Activated T-cell treated with anti-CD3 and anti-CD28 coated beads, Interleukin-2, amount 50 U/mL, for 4 hours (primary cell): ENCODE data around the gene LY9. TPM values are rescaled to one million over a fixed set of nuclear protein-coding genes. Genes with fewer than 3 reads are reported as not detected.
A peak's percentile ranks its signal among the peaks of the same experiment; 100 is the strongest.
"Not testable (repeated sequence)": the region's sequence is repeated elsewhere in the genome, so short reads cannot be mapped to it uniquely, and the experiment has no call there.

ENCODE experiments used
- ATAC-seq, 2 donors: fragments of 200-7000 bp; cut with Tn5 transposase; one replicate each; pipeline ENCODE4 v1.10.0; 2021
- DNase-seq: peaks from one replicate; pipeline ENCODE4 v3.0.0-alpha.2; 2020
- H3K27me3 Mint-ChIP-seq: one replicate; pipeline ENCODE4 v1.8.0; 2021; ENCODE audit warnings: low read depth, mixed read lengths
- H3K36me3 Mint-ChIP-seq: one replicate; pipeline ENCODE4 v1.8.0; 2022; ENCODE audit warnings: mixed read lengths; ENCODE audit not compliant: insufficient read depth
- H3K4me1 Mint-ChIP-seq: one replicate; pipeline ENCODE4 v1.8.0; 2021; ENCODE audit warnings: low read depth, mixed read lengths
- H3K4me3 Mint-ChIP-seq: one replicate; pipeline ENCODE4 v1.8.0; 2021; ENCODE audit warnings: mild to moderate bottlenecking, moderate library complexity, mixed read lengths
- H3K9me3 Mint-ChIP-seq: one replicate; pipeline ENCODE4 v1.8.0; 2021; ENCODE audit warnings: mixed read lengths
- total RNA-seq, 3 donors: library from RNA; stranded (reverse); gene quantifications; one replicate each; pipeline ENCODE4 v1.2.1, GENCODE V29; 2021

Gene LY9
- total RNA-seq, 3 donors from 2014 or later: 8.9 to 21.4 (median 16.5) TPM

DNA sequence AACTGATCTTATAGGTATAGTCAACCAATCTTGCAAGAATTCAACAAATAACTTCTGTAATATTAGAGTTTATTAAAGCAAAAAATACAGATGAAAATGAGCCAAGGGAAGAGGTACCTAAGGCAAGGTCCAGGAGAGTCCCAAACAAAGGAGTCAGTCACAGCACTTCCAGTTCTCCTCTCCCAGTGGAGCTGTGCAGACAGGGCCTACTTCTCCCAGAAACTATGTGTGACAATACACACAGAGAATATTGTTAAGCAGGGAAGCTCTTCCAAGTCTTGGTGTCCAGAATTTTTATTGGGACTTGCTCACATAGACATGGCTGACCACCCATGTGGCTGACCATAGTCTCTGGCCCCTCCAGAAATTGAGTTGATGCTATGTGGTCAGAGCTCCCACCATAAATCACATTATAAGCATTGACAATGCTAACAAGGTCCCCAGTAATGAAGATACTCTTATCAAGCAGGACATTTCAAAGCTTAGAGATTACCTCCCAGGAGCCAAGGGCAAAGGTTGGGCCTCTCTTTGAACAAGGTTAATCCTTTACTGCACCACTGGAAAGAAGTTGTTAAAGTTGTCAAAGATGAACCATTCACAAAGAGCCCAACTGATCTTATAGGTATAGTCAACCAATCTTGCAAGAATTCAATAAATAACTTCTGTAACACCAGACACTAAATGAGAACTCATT, 70.2 kb downstream of the LY9 start:
- DNase-seq (no peak), ATAC-seq (no peak)
- Mint-ChIP-seq H3K27me3 (no peaks in the 10 kb centered on the region), H3K9me3 (no peaks in the 10 kb centered on the region), H3K4me1 (peaks cover 25% of the 10 kb centered on the region), H3K4me3 (no peak overlapping the region), H3K36me3 (no peaks in the 10 kb centered on the region)

DNA sequence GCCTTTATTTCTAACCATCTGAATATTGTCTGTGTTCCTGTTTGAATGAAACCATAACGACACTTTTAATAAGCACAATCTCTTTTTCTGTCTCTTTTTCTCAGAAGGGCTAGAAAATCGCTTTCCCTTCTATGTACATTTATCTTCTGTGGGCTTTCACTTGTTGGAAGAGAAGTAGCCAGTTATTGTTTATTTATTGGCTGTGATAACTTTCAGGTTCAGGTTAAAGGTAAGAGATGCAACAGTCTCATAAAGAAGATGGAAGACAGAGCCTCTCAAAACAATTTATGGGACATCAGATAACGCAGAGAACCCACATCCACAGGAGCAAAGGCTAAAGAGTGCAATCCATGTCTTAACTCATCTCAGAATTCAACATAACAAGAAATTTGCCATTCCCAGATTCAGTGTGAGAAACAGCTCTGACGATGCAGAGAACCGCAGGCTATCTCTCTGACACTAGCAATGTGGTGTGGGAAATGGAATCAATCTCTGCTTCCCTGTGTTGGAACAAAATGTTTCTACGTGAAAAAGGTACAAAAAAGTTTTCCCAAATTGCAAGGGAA, 70.8 kb downstream of the LY9 start:
- no peak for ATAC-seq
- DNase-seq: no peak
- H3K9me3 Mint-ChIP-seq: no peaks in the 10 kb centered on the region
- H3K4me3 Mint-ChIP-seq: no peak overlapping the region
- H3K36me3 Mint-ChIP-seq: no peaks in the 10 kb centered on the region
- H3K27me3 Mint-ChIP-seq: no peaks in the 10 kb centered on the region
- H3K4me1 Mint-ChIP-seq: peaks cover 22% of the 10 kb centered on the region

DNA sequence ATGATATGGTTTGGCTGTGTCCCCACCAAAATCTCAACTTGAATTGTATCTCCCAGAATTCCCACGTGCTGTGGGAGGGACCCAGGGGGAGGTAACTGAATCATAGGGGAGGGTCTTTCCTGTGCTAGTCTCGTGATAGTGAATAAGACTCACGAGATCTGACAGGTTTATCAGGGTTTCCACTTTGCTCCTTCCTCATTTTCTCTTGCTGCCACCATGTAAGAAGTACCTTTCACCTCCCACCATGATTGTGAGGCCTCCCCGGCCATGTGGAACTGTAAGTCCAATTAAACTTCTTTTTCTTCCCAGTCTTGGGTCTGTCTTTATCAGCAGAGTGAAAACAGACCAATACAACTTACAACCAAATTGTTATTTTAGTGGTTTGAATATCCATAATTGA, 71.7 kb downstream of the LY9 start:
- H3K27me3 Mint-ChIP-seq, H3K4me3 Mint-ChIP-seq, H3K36me3 Mint-ChIP-seq, DNase-seq, H3K9me3 Mint-ChIP-seq, ATAC-seq: not testable (repeated sequence)
- H3K4me1 Mint-ChIP-seq: peaks cover 14% of the 10 kb centered on the region

DNA sequence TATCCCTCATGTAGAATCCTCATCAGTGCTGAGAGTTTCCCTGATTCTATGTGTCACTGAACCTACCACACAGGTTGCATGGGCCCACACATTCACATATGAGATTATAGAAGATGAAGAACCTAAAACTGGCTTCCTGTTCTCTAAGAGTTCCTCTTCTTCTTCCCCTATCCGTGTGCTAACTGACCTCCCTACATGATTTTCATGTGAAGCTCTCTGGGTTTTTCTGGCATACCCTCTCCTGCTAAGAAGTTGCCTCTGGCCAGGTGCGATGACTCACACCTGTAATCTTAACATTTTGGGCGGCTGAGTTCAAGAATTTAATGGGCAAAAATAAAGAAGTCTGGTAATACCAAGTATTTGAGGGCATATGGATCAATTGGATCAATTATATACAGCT, 72.2 kb downstream of the LY9 start:
- Mint-ChIP-seq H3K27me3 (no peaks in the 10 kb centered on the region), H3K4me3 (no peak overlapping the region), H3K36me3 (no peaks in the 10 kb centered on the region), H3K4me1 (peaks cover 10% of the 10 kb centered on the region), H3K9me3 (no peaks in the 10 kb centered on the region)
- DNase-seq (no peak), ATAC-seq (no peak)

DNA sequence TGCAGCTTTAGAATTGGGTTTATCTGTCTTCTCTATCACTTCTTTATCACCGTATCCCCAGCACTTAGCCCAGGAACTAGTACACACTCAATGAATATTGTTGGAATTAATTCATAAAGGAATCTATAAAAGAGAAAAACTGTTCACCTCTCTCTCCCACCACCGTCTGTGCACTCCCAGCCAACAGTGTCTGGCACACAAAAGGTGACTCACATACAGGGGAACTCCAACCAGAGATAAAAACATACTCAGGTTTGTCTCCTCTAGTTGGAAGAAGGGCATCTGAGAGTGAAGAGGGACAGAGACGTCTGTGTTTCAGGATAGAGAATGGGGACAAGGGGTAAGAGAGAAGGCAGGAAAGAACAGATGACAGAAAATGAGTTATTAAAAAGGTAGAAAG, 79.0 kb downstream of the LY9 start:
- ATAC-seq (peak; percentile 75 to 89), DNase-seq (no peak)
- Mint-ChIP-seq H3K4me1 (peaks cover 13% of the 10 kb centered on the region), H3K4me3 (no peak overlapping the region), H3K36me3 (no peaks in the 10 kb centered on the region), H3K27me3 (no peaks in the 10 kb centered on the region), H3K9me3 (no peaks in the 10 kb centered on the region)

DNA sequence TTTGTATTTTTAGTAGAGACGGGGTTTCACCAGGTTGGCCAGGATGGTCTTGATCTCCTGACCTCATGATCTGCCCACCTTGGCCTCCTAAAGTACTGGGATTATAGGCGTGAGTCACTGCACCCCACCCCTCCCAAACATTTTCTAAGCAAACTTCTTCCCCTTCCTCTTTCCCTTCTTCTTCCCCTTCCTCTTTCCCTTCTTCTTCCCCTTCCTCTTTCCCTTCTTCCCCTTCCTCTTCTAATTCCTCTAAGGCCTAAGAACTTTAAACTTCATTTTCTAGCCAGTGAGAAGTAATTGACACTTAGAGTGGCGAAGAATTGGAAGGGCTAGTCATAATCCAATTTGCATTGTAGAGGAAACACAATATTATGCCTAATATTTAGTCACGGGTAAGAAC, 79.6 kb downstream of the LY9 start:
- H3K9me3 Mint-ChIP-seq, H3K4me3 Mint-ChIP-seq, ATAC-seq, H3K36me3 Mint-ChIP-seq, DNase-seq, H3K27me3 Mint-ChIP-seq: not testable (repeated sequence)
- peaks cover 13% of the 10 kb centered on the region for H3K4me1 Mint-ChIP-seq

DNA sequence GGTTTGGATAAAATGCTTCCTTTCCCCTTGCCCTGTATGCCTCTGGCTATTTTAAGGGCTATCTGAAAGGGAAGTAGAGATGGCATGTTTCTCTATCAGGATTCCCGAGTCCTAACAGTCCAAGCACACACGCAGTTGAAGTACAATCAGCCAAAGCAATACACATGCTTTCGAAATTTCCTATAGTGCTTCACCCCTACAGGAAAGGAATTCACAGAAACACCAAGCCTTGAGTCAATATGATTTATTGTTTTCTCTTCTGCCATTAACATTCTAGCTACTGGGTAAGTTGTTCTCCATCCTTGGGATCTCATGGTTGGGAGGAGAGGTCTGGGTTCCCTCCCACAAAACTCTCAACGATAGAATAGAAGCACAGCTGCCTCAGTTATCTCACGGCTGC, 80.3 kb downstream of the LY9 start:
- no peak for ATAC-seq

DNA sequence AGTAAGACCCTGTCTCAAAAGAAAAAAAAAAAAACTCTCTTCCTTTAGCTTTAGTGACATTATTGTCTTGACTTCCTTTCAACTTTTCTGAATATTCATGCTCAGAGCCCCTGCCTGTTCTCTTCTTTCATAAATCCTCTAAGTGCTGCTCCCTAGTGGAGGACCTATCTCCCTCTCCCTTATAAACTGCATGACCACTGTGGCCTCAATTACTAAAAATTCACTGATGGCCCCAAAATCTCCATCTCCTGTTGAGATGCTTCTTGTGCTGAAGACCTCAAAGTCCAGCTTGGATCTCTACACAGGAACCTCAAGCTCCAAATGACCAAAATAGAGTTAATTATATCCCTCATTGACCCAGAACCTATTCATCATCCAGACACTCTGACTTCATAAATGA, 81.2 kb downstream of the LY9 start:
- no peaks in the 10 kb centered on the region for H3K9me3 Mint-ChIP-seq
- H3K4me1 Mint-ChIP-seq: peaks cover 13% of the 10 kb centered on the region
- ATAC-seq (no peak), DNase-seq (no peak)
- H3K4me3 Mint-ChIP-seq: no peak overlapping the region
- H3K27me3 Mint-ChIP-seq: no peaks in the 10 kb centered on the region
- no peaks in the 10 kb centered on the region for H3K36me3 Mint-ChIP-seq

More for the DNA sequence above, 80.3 kb downstream of the LY9 start:
- no peaks in the 10 kb centered on the region for H3K36me3 Mint-ChIP-seq
- no peaks in the 10 kb centered on the region for H3K27me3 Mint-ChIP-seq
- DNase-seq: no peak
- no peaks in the 10 kb centered on the region for H3K9me3 Mint-ChIP-seq
- no peak overlapping the region for H3K4me3 Mint-ChIP-seq
- H3K4me1 Mint-ChIP-seq: peaks cover 13% of the 10 kb centered on the region

Other genes starting within 250 kb of the LY9 start
- gene CD84, start 216.7 kb upstream of the LY9 start, total RNA-seq: 10 to 100 TPM in 1 of 3 donors, 1 to 10 TPM in 2; 7.0 to 14.7 (median 7.7) TPM
- gene SLAMF1, start 149.1 kb upstream of the LY9 start, total RNA-seq: 100 to 1,000 TPM in 1 of 3 donors, 10 to 100 TPM in 2; 69.2 to 138 (median 96.6) TPM
- gene CD48, start 84.4 kb upstream of the LY9 start, total RNA-seq: 100 to 1,000 TPM; 313 to 347 (median 336) TPM
- 10 to 100 TPM; 44.1 to 80.5 (median 71.7) TPM for gene SLAMF7, start 56.9 kb upstream of the LY9 start, total RNA-seq
- gene CD244, start 66.7 kb downstream of the LY9 start, total RNA-seq: under 1 TPM; 0.30 to 0.53 (median 0.38) TPM
- gene ITLN1, start 89.0 kb downstream of the LY9 start, total RNA-seq: not detected
- gene ITLN2, start 158.6 kb downstream of the LY9 start, total RNA-seq: not detected
- 1 to 10 TPM; 3.9 to 7.6 (median 7.3) TPM for gene F11R, start 225.0 kb downstream of the LY9 start, total RNA-seq
- gene TSTD1, start 242.8 kb downstream of the LY9 start, total RNA-seq: 10 to 100 TPM; 20.3 to 67.2 (median 25.6) TPM
- 10 to 100 TPM; 44.3 to 53.0 (median 44.9) TPM for gene USF1, start 249.8 kb downstream of the LY9 start, total RNA-seq